GM12878 (cell line): ENCODE results near the gene NF1. TPM values are rescaled to one million over a fixed set of nuclear protein-coding genes. Genes with fewer than 3 reads are reported as not detected.

ENCODE experiments used
- ATAC-seq: fragments of 200-7000 bp; cut with Tn5 transposase; 3 replicates; pipeline ENCODE4 v1.9.1; 2020; ENCODE audit warnings: mild to moderate bottlenecking, moderate library complexity
- BruUV-seq: library from RNA; stranded (reverse); fragments of 400-500 nt; replicated peaks from 2 replicates; lab custom pipeline; 2021; lab: Mats Ljungman, UMichigan
- CTCF ChIA-PET: fragments of 300-600 bp; sonication (Branson Sonifier 250); formaldehyde crosslinking; extraction: SDS; loops from one replicate; lab custom pipeline; 2021; ENCODE audit warnings: inconsistent platforms; lab: Yijun Ruan, JAX
- POLR2A ChIA-PET: fragments of 350-600 bp; formaldehyde crosslinking; extraction: SDS; loops from one replicate; lab custom pipeline; 2021; ENCODE audit warnings: inconsistent platforms; lab: Charles Lee
- RAD21 ChIA-PET: fragments of 300-600 bp; sonication (Branson Sonifier 250); formaldehyde crosslinking; loops from one replicate; lab custom pipeline; 2023; ENCODE audit warnings: antibody characterized with exemption; ENCODE audit not compliant: unreplicated experiment; lab: Charles Lee
- SMC1A ChIA-PET: fragments of 300-600 bp; sonication (Branson Sonifier 250); formaldehyde crosslinking; loops from one replicate; lab custom pipeline; 2023; ENCODE audit not compliant: unreplicated experiment, uncharacterized antibody; lab: Charles Lee
- DNase-seq: peaks from one replicate; pipeline ENCODE4 v3.0.0-alpha.2; 2011; ENCODE audit warnings: low read depth, low spot score
- FAIRE-seq: peaks from 3 replicates; lab custom pipeline; 2011; peaks lifted over from hg19 to GRCh38; lab: Jason Lieb, UNC
- H2AFZ ChIP-seq: 2 replicates; pipeline ENCODE4 v1.6.0; 2011; ENCODE audit warnings: low read depth, low read length, control low read depth; ENCODE audit not compliant: control insufficient read depth
- H3K27ac ChIP-seq: 2 replicates; pipeline ENCODE4 v1.5.1; 2011; ENCODE audit warnings: control low read depth; ENCODE audit not compliant: control insufficient read depth, insufficient read depth
- H3K27me3 ChIP-seq, 2 experiments: replicated peaks in 1 of 2; 2 replicates each; pipeline versions ENCODE4 v1.6.0 to v1.6.1; 2011; ENCODE audit warnings: low read length in 1 of 2; ENCODE audit not compliant: control insufficient read depth in 2 of 2, insufficient read depth in 2 of 2
- H3K36me3 ChIP-seq, 2 experiments: 2 replicates each; pipeline ENCODE4 v1.5.1; 2011; ENCODE audit warnings: low read length in 1 of 2; ENCODE audit not compliant: control insufficient read depth in 2 of 2, insufficient read depth in 2 of 2
- H3K4me1 ChIP-seq: 2 replicates; pipeline ENCODE4 v1.6.1; 2011; ENCODE audit warnings: mild to moderate bottlenecking, low read length, moderate library complexity, mixed read lengths; ENCODE audit not compliant: control insufficient read depth, insufficient read depth
- H3K4me2 ChIP-seq: 2 replicates; pipeline ENCODE4 v1.6.0; 2011; ENCODE audit warnings: control low read depth; ENCODE audit not compliant: control insufficient read depth, insufficient read depth
- H3K4me3 ChIP-seq: fragments of 200-600 bp; sonication (generic); 2 replicates; pipeline ENCODE4 v1.5.1; 2016
- H3K79me2 ChIP-seq: 2 replicates; pipeline ENCODE4 v1.6.0; 2011; ENCODE audit warnings: low read length; ENCODE audit not compliant: control insufficient read depth, insufficient read depth
- H3K9ac ChIP-seq: 2 replicates; pipeline ENCODE4 v1.8.0; 2011; ENCODE audit warnings: low read length, control low read depth, mixed read lengths; ENCODE audit not compliant: control insufficient read depth, insufficient read depth
- H3K9me3 ChIP-seq: replicated peaks from 3 replicates; pipeline ENCODE4 v1.5.1; 2011; ENCODE audit warnings: mild to moderate bottlenecking, low read length; ENCODE audit not compliant: control insufficient read depth, insufficient read depth
- H4K20me1 ChIP-seq: 2 replicates; pipeline ENCODE4 v1.6.0; 2011; ENCODE audit not compliant: control insufficient read depth, insufficient read depth
- ATF7 ChIP-seq: fragments of 450-650 bp; IDR thresholded peaks from 2 replicates; pipeline ENCODE4 v1.6.1; 2016; ENCODE audit warnings: low read depth, mild to moderate bottlenecking
- BHLHE40 ChIP-seq, 2 experiments: fragments of 450-650 bp in 1 of 2; IDR thresholded peaks; 2 replicates each; pipeline ENCODE4 v1.6.1; 2011 to 2017; ENCODE audit warnings: low read depth in 2 of 2, borderline replicate concordance in 1 of 2, improper control_type of control experiment in 1 of 2, low read length in 1 of 2, mild to moderate bottlenecking in 1 of 2
- ESRRA ChIP-seq: IDR thresholded peaks from 2 replicates; pipeline ENCODE4 v1.6.1; 2012; ENCODE audit warnings: mild to moderate bottlenecking, low read length, improper control_type of control experiment
- ETV6 ChIP-seq, 2 experiments: fragments of 450-650 bp in 1 of 2; IDR thresholded peaks in 1 of 2; conservative IDR thresholded peaks in 1 of 2; 2 replicates each; pipeline ENCODE4 v1.6.1; 2014; ENCODE audit warnings: antibody characterized with exemption in 1 of 2, borderline replicate concordance in 1 of 2, low read depth in 1 of 2, mild to moderate bottlenecking in 1 of 2, moderate library complexity in 1 of 2
- FOXM1 ChIP-seq: IDR thresholded peaks from 2 replicates; pipeline ENCODE4 v1.6.1; 2012; ENCODE audit warnings: low read depth, mild to moderate bottlenecking, inconsistent platforms, low read length, moderate library complexity
- KLF5 ChIP-seq: fragments of 450-650 bp; IDR thresholded peaks from 2 replicates; pipeline ENCODE4 v1.6.1; 2014; ENCODE audit warnings: mild to moderate bottlenecking; ENCODE audit not compliant: partially characterized antibody
- MEF2A ChIP-seq: IDR thresholded peaks from 2 replicates; pipeline ENCODE4 v1.6.1; 2011; ENCODE audit warnings: low read depth, mild to moderate bottlenecking, low read length, moderate library complexity; ENCODE audit not compliant: insufficient read depth
- PML ChIP-seq: IDR thresholded peaks from 2 replicates; pipeline ENCODE4 v1.6.1; 2012; ENCODE audit warnings: low read length, inconsistent platforms
- SIN3A ChIP-seq: IDR thresholded peaks from 2 replicates; pipeline ENCODE4 v1.6.1; 2012; ENCODE audit warnings: low read depth, low read length, improper control_type of control experiment
- YBX1 ChIP-seq: fragments of 450-650 bp; IDR thresholded peaks from 2 replicates; pipeline ENCODE4 v1.6.1; 2016; ENCODE audit warnings: antibody characterized with exemption
- ZBTB11 ChIP-seq: fragments of 450-650 bp; formaldehyde crosslinking; IDR thresholded peaks from 2 replicates; pipeline ENCODE4 v1.5.0; 2022; ENCODE audit warnings: mild to moderate bottlenecking, missing genetic modification characterization
- ZNF687 ChIP-seq: fragments of 450-650 bp; IDR thresholded peaks from 2 replicates; pipeline ENCODE4 v1.6.1; 2017; ENCODE audit warnings: mild to moderate bottlenecking, moderate library complexity
- ZZZ3 ChIP-seq: IDR thresholded peaks from 2 replicates; pipeline ENCODE4 v1.6.1; 2011; ENCODE audit warnings: low read depth; ENCODE audit not compliant: control insufficient read depth, insufficient read length
- WGBS: methylation state at CpG from one replicate; pipeline ENCODE4 v1.1.6; 2016; ENCODE audit warnings: low lambda C conversion rate; ENCODE audit not compliant: insufficient replicate concordance, insufficient coverage; ENCODE audit errors: missing lambda C conversion rate; 5-methylcytosine and 5-hydroxymethylcytosine counted together
- in situ Hi-C: fragments of 300-500 bp; cut with MboI; formaldehyde crosslinking; loops from 9 replicates; pipeline ENCODE4 v1.14.3; 2018; ENCODE audit warnings: mixed read lengths
- intact Hi-C: fragments of 100-400 bp; cut with micrococcal nuclease; formaldehyde crosslinking; loops from one replicate; pipeline ENCODE4 v1.14.2; 2022; ENCODE audit not compliant: unreplicated experiment
- polyA plus RNA-seq, 11 experiments: library from polyadenylated mRNA; depleted of rRNA in 4 of 11; unstranded in 6 of 11; stranded (reverse) in 5 of 11; fragments of >200 nt; fragmentation: Nextera tagmentation in 4 of 11; fragmentation: Illumina TruSeq in 1 of 11; extraction: Ambion mirVana in 4 of 11; extraction: Trizol in 1 of 11; gene quantifications; 1 replicate in 1 of 11; 2 replicates in 10 of 11; pipeline versions ENCODE4 v1.2.1 to v1.2.3, GENCODE V29; 2011 to 2016; ENCODE audit warnings: inconsistent platforms in 2 of 11, missing spikeins in 2 of 11, low read depth in 1 of 11
- total RNA-seq, 4 experiments: library from RNA; depleted of rRNA in 3 of 4; stranded (reverse); fragments of >200 nt in 3 of 4; fragmentation: Illumina TruSeq in 1 of 4; extraction: Trizol in 1 of 4; gene quantifications; 2 replicates each; pipeline versions ENCODE4 v1.2.1 to v1.2.3, GENCODE V29; 2013 to 2021

The NF1 gene
- total and polyA plus RNA-seq, 10 of the 15 experiments (the other 5 are each of a cell fraction or from before 2014, with no cell fraction given): 2.5 to 31.8 (median 16.6) TPM

- DNase-seq: no peak
- no peaks in the 10 kb centered on the region for H4K20me1 ChIP-seq
- ChIA-PET RAD21 (interaction anchor here (1.2 to 2.6 kb wide), 3 partner anchors 61 to 70 kb away, joined by 5 to 22 read pairs (median 10); partner anchors contain the start of gene EVI2B), SMC1A (interaction anchor here (0.6 to 3.4 kb wide), 7 partner anchors 15 to 591 kb away, joined by 3 to 14 read pairs (median 6); partner anchors contain the start of genes EVI2A and EVI2B), CTCF (interaction anchor here (0.8 to 1.6 kb wide), 3 partner anchors 16 to 70 kb away, joined by 3 to 4 read pairs (median 3); no protein-coding TSS in a partner anchor), POLR2A (interaction anchor here (0.7 to 1.8 kb wide), 3 partner anchors 56 to 72 kb away, joined by 3 to 6 read pairs (median 4); no protein-coding TSS in a partner anchor)
- in situ Hi-C loops: no loop called here
- no peak for FAIRE-seq
- ATAC-seq: no peak; the same call in 2 of the 3 replicates
- peak overlapping the region; percentile 85; the same call in 1 of the 2 replicates for H3K27ac ChIP-seq
- H3K27me3 ChIP-seq: no peaks in the 10 kb centered on the region
- 80% methylated on average over 4 of the region's 4 CpGs for WGBS
- H3K79me2 ChIP-seq: no peaks in the 10 kb centered on the region
- no peak overlapping the region for H3K4me2 ChIP-seq
- H3K36me3 ChIP-seq: peaks cover 0 to 4% of the 10 kb centered on the region in 2 experiments; a peak in 1 of 4 replicates
- H3K4me3 ChIP-seq: no peak overlapping the region
- no TSS peak for BruUV-seq
- no peak overlapping the region for H2AFZ ChIP-seq
- intact Hi-C loops: loop anchor here (1.0 kb wide), 1 partner anchor 60 kb away; no protein-coding TSS in a partner anchor
- H3K9me3 ChIP-seq: no peaks in the 10 kb centered on the region
- H3K9ac ChIP-seq: no peak overlapping the region
- H3K4me1 ChIP-seq: peaks cover 29% of the 10 kb centered on the region
- TF ChIP-seq ESRRA: no peak
- TF ChIP-seq PML: no peak
- TF ChIP-seq FOXM1: no peak
- TF ChIP-seq YBX1: no peak
- no peak for TF ChIP-seq ZZZ3
- no peak for TF ChIP-seq ZNF687
- no peak for TF ChIP-seq MEF2A
- no peak for TF ChIP-seq ZBTB11 (CRISPR knock-in tag)
- TF ChIP-seq SIN3A: no peak
- TF ChIP-seq ATF7: no peak
- TF ChIP-seq BHLHE40 (IDR thresholded peaks at IDR 0.05; ENCODE audit: borderline replicate concordance in 1 of 2, low read depth in 2 of 2, low read length in 1 of 2): no peak
- TF ChIP-seq KLF5: no peak
- no peak for TF ChIP-seq ETV6 (conservative IDR thresholded peaks at IDR 0.05 in 1 of 2, IDR thresholded peaks at IDR 0.05 in 1 of 2; ENCODE audit: borderline replicate concordance in 1 of 2, low read depth in 1 of 2)
These were observed 155.0 kb downstream of the NF1 start for GRCh38 chr17:31249835-31250141.
